Lower leg skin (tissue), 4 donors: ENCODE measurements around the gene PHTF2. TPM values are rescaled to one million over a fixed set of nuclear protein-coding genes. Genes with fewer than 3 reads are reported as not detected.

Experiments used
- DNase-seq, 2 donors: peaks; one replicate each; pipeline ENCODE4 v3.0.0-alpha.2; 2019; ENCODE audit warnings: low spot score in 2 of 2
- H3K4me3 ChIP-seq: fragments of 200-600 bp; sonication (generic); 2 replicates; pipeline ENCODE4 v1.5.1; 2017; ENCODE audit warnings: mild to moderate bottlenecking, low read depth; ENCODE audit not compliant: poor library complexity, severe bottlenecking
- CTCF ChIP-seq, 3 donors: fragments of 450-650 bp; IDR thresholded peaks; one replicate each; pipeline ENCODE4 v1.5.1; 2016; ENCODE audit warnings: antibody characterized with exemption in 3 of 3, mild to moderate bottlenecking in 3 of 3, moderate library complexity in 2 of 3
- POLR2A ChIP-seq, 2 donors: fragments of 450-650 bp; IDR thresholded peaks; one replicate each; pipeline ENCODE4 v1.6.1; 2016 to 2017; ENCODE audit warnings: antibody characterized with exemption in 2 of 2, mild to moderate bottlenecking in 1 of 2, moderate library complexity in 1 of 2
- WGBS, 2 donors: methylation state at CpG; one replicate each; pipeline ENCODE4 v1.1.5; 2018; 5-methylcytosine and 5-hydroxymethylcytosine counted together
- intact Hi-C: fragments of 100-400 bp; cut with DNase I; formaldehyde crosslinking; loops from one replicate; pipeline ENCODE4 v1.15.0; 2023; ENCODE audit warnings: low total_unique reads
- total RNA-seq, 4 donors: library from RNA; depleted of rRNA; stranded (reverse); fragments of >200 nt; gene quantifications; one replicate each; pipeline ENCODE4 v1.1.0, GENCODE V29; 2016

Gene PHTF2
- total RNA-seq, 4 donors from 2014 or later = 6.9 to 11.9 (median 9.8) TPM

DNA sequence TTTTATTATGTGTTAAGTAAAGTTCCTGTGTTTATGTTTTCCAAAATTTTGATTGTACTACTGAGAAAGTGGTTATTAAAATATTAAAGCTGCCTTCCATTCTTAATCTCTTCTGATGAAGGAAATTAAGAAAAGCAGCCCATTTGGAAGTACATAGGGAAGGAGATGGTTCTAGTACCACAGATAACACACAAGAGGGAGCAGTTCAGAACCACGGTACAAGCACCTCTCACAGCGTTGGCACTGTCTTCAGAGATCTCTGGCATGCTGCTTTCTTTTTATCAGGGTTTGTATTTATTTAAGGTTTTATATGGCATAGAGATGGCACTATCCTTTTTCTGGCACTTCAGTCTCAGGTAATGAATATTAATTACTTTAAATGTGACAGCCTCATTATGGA lies 111.6 kb downstream of the PHTF2 start:
- intact Hi-C loops = no loop called here
- no peak for TF ChIP-seq POLR2A (IDR thresholded peaks at IDR 0.05)
- TF ChIP-seq CTCF (IDR thresholded peaks at IDR 0.05) = no peak
- no peak overlapping the region for H3K4me3 ChIP-seq
- no peak for DNase-seq
- WGBS, 2 donors = 72 to 76% methylated on average over 2 of the region's 2 CpGs

- no peak for DNase-seq
- 90 to 93% methylated on average over 1 of the region's 1 CpG for WGBS, 2 donors
- H3K4me3 ChIP-seq = no peak overlapping the region
- intact Hi-C loops = no loop called here
- TF ChIP-seq CTCF (IDR thresholded peaks at IDR 0.05) = no peak
- TF ChIP-seq POLR2A (IDR thresholded peaks at IDR 0.05) = no peak
These were observed 113.7 kb downstream of the PHTF2 start for GRCh38 chr7:77912293-77912692.

- no peak for DNase-seq
- WGBS, 2 donors = 94 to 97% methylated on average over 4 of the region's 4 CpGs
- intact Hi-C loops = no loop called here
- TF ChIP-seq CTCF (IDR thresholded peaks at IDR 0.05) = no peak
- no peak for TF ChIP-seq POLR2A (IDR thresholded peaks at IDR 0.05)
- no peak overlapping the region for H3K4me3 ChIP-seq
These were observed 115.5 kb downstream of the PHTF2 start for GRCh38 chr7:77913977-77914607.

DNA sequence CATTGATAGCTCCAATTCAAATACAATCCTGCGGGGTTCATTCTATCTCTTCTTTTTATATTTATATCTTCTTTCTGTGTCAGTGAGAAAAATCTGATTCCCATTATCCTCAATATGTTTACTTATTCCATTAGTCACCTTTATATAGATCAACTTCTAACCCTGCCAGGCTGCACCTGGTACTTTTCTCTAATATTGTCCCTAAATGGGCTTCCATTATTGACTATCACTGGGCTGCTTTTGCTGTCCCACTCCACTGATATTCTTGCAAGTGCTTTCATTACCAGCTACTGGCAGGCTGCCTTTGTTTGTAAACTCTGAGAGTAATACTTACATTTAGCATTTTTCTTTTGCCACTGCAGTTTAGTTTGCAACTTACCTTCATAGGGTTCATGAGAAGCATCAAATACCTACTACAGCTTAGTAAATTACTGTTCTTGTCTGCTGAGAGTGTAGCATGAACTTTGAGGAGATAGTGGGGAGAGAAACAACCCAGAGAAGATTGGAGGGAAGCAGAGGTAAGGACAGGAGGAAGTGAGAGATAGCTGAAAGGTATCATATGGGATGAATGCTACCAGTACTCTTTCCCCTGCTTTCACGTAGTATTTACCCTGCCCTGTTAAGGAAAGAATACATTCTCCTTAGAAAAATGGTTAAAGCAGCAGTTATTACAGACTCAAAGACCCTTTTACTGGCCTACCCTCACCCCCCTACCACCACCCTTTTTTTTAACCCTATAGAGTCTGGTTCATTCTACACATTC lies 119.1 kb downstream of the PHTF2 start:
- no peak overlapping the region for H3K4me3 ChIP-seq
- no peak for TF ChIP-seq CTCF (IDR thresholded peaks at IDR 0.05)
- no peak for TF ChIP-seq POLR2A (IDR thresholded peaks at IDR 0.05)
- intact Hi-C loops = no loop called here
- DNase-seq = no peak
- WGBS, 2 donors = 96 to 97% methylated on average over 2 of the region's 2 CpGs

GRCh38 chr7:77918676-77919075 lies 120.1 kb downstream of the PHTF2 start:
- 88 to 98% methylated on average over 1 of the region's 1 CpG for WGBS, 2 donors
- no peak overlapping the region for H3K4me3 ChIP-seq
- TF ChIP-seq CTCF (IDR thresholded peaks at IDR 0.05) (no peak), POLR2A (IDR thresholded peaks at IDR 0.05) (no peak)
- intact Hi-C loops = no loop called here
- no peak for DNase-seq
